HEK293 (cell line): ENCODE data around the gene EVI5L.

Experiments
- CTCF ChIA-PET: fragments of 350-600 bp; formaldehyde crosslinking; extraction: SDS; loops from one replicate; lab custom pipeline; 2021; ENCODE audit warnings: antibody characterized with exemption; lab: Yijun Ruan, JAX
- POLR2A ChIA-PET: fragments of 300-600 bp; formaldehyde crosslinking; extraction: SDS; loops from one replicate; lab custom pipeline; 2020; ENCODE audit warnings: antibody characterized with exemption, inconsistent platforms; lab: Yijun Ruan, JAX
- H3K27ac ChIP-seq: fragments of 200-500 bp; sonication (Bioruptor generic); 2 replicates; pipeline ENCODE4 v1.5.1; 2014; ENCODE audit warnings: low read depth, low read length, control low read depth, inconsistent platforms; ENCODE audit errors: extremely low read depth
- H3K36me3 ChIP-seq, 2 experiments: fragments of 200-500 bp in 1 of 2; sonication (Bioruptor generic) in 1 of 2; 1 replicate in 1 of 2; 2 replicates in 1 of 2; pipeline ENCODE4 v1.5.1; 2014 to 2017; ENCODE audit warnings: inconsistent platforms in 2 of 2, low read length in 2 of 2; ENCODE audit not compliant: control insufficient read depth in 2 of 2, insufficient read depth in 1 of 2
- H3K4me1 ChIP-seq: fragments of 200-500 bp; sonication (Bioruptor generic); 2 replicates; pipeline ENCODE4 v1.5.1; 2014; ENCODE audit warnings: mild to moderate bottlenecking, low read length, inconsistent platforms; ENCODE audit not compliant: control insufficient read depth, insufficient read depth
- H3K4me3 ChIP-seq: 2 replicates; pipeline ENCODE4 v1.5.1; 2011; ENCODE audit warnings: low read depth, mild to moderate bottlenecking, control low read depth, low read length, moderate library complexity
- H3K9me3 ChIP-seq: fragments of 200-500 bp; sonication (Bioruptor generic); 2 replicates; pipeline ENCODE4 v1.5.1; 2014; ENCODE audit warnings: low read depth, low read length, inconsistent platforms; ENCODE audit not compliant: control insufficient read depth, insufficient read depth
- BCL11A ChIP-seq: fragments of 450-650 bp; formaldehyde crosslinking; IDR thresholded peaks from 2 replicates; pipeline ENCODE4 v1.5.1; 2016; ENCODE audit warnings: low read depth, missing biosample characterization, missing genetic modification characterization
- KLF9 ChIP-seq: fragments of 450-650 bp; formaldehyde crosslinking; IDR thresholded peaks from 2 replicates; pipeline ENCODE4 v1.5.1; 2016; ENCODE audit warnings: missing biosample characterization, missing genetic modification characterization, low read depth
- PRDM2 ChIP-seq: fragments of 450-650 bp; formaldehyde crosslinking; IDR thresholded peaks from 2 replicates; pipeline ENCODE4 v1.5.1; 2016; ENCODE audit warnings: missing biosample characterization, missing genetic modification characterization, borderline replicate concordance
- SCRT2 ChIP-seq: fragments of 450-650 bp; formaldehyde crosslinking; IDR thresholded peaks from 2 replicates; pipeline ENCODE4 v1.5.1; 2016; ENCODE audit warnings: missing biosample characterization, missing genetic modification characterization
- TSHZ1 ChIP-seq: fragments of 450-650 bp; formaldehyde crosslinking; IDR thresholded peaks from 2 replicates; pipeline ENCODE4 v1.5.1; 2016; ENCODE audit warnings: missing biosample characterization, missing genetic modification characterization, borderline replicate concordance
- ZEB2 ChIP-seq: fragments of 450-650 bp; formaldehyde crosslinking; IDR thresholded peaks from 2 replicates; pipeline ENCODE4 v1.5.1; 2016; ENCODE audit warnings: missing biosample characterization, missing genetic modification characterization
- ZFP69B ChIP-seq: fragments of 450-650 bp; formaldehyde crosslinking; IDR thresholded peaks from 2 replicates; pipeline ENCODE4 v1.5.1; 2016; ENCODE audit warnings: missing biosample characterization, missing genetic modification characterization
- ZNF175 ChIP-seq: fragments of 450-650 bp; formaldehyde crosslinking; IDR thresholded peaks from 2 replicates; pipeline ENCODE4 v1.5.1; 2016; ENCODE audit warnings: missing biosample characterization, missing genetic modification characterization
- ZNF37A ChIP-seq: fragments of 450-650 bp; IDR thresholded peaks from 2 replicates; pipeline ENCODE4 v1.5.1; 2018; ENCODE audit warnings: missing biosample characterization, missing genetic modification characterization
- ZNF423 ChIP-seq: fragments of 450-650 bp; formaldehyde crosslinking; IDR thresholded peaks from 2 replicates; pipeline ENCODE4 v1.5.1; 2016; ENCODE audit warnings: missing biosample characterization, missing genetic modification characterization
- ZNF548 ChIP-seq: fragments of 450-650 bp; formaldehyde crosslinking; IDR thresholded peaks from 2 replicates; pipeline ENCODE4 v1.5.1; 2016; ENCODE audit warnings: missing biosample characterization, missing genetic modification characterization
- ZNF654 ChIP-seq: fragments of 450-650 bp; formaldehyde crosslinking; IDR thresholded peaks from 2 replicates; pipeline ENCODE4 v1.5.1; 2016; ENCODE audit warnings: low read depth, missing biosample characterization, missing genetic modification characterization
- ZNF658 ChIP-seq: fragments of 450-650 bp; formaldehyde crosslinking; IDR thresholded peaks from 2 replicates; pipeline ENCODE4; 2016; ENCODE audit warnings: missing biosample characterization, missing genetic modification characterization
- ZSCAN30 ChIP-seq: fragments of 450-650 bp; IDR thresholded peaks from 2 replicates; pipeline ENCODE4 v1.5.1; 2018; ENCODE audit warnings: missing biosample characterization, mild to moderate bottlenecking, missing genetic modification characterization, moderate library complexity
- TF ChIP-seq, protein P1 (sequence below): fragments of 450-650 bp; formaldehyde crosslinking; IDR thresholded peaks from 2 replicates; pipeline ENCODE4 v1.5.1; 2016; ENCODE audit warnings: missing biosample characterization, missing genetic modification characterization
- TF ChIP-seq, protein P2 (sequence below): fragments of 450-650 bp; formaldehyde crosslinking; IDR thresholded peaks from 2 replicates; pipeline ENCODE4 v1.5.1; 2016; ENCODE audit warnings: missing biosample characterization, missing genetic modification characterization
- TF ChIP-seq, protein P3 (sequence below): fragments of 450-650 bp; formaldehyde crosslinking; IDR thresholded peaks from 2 replicates; pipeline ENCODE4 v1.5.1; 2016; ENCODE audit warnings: missing biosample characterization, missing genetic modification characterization
- TF ChIP-seq, protein P4 (sequence below): fragments of 450-650 bp; formaldehyde crosslinking; IDR thresholded peaks from 2 replicates; pipeline ENCODE4 v1.5.1; 2017; ENCODE audit warnings: missing biosample characterization, missing genetic modification characterization

Gene EVI5L

DNA sequence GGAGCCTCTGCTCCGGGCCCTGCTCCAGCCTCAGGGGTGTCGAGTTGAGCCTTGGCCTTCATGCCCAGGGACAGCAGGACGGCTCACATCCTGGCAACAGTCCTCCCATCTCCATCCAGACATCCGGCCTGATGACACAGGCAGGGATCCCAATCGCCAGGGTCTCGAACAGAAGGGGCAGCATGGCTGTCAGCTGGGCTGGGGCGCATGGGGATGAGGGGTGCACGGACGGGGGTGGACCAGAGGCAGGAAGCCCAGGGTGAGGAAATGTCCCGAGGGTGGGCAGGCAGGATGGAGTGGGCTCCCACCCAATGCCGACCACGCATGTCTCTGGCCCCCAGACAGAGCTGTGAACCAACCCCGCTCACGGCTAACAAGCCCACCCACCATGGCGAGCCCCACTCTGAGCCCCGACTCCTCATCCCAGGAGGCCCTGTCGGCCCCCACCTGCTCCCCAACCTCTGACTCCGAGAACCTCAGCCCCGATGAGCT lies 16.2 kb downstream of the EVI5L start:
- H3K4me3 ChIP-seq: no peak overlapping the region
- ChIA-PET POLR2A (no interaction called here), CTCF (interaction anchor here (0.6 to 1.0 kb wide), 3 partner anchors 13 to 39 kb away, joined by 3 to 5 read pairs (median 4); no protein-coding TSS in a partner anchor)
- no peaks in the 10 kb centered on the region; a peak in 1 of 3 replicates for H3K36me3 ChIP-seq
- TF ChIP-seq, protein P1, sequence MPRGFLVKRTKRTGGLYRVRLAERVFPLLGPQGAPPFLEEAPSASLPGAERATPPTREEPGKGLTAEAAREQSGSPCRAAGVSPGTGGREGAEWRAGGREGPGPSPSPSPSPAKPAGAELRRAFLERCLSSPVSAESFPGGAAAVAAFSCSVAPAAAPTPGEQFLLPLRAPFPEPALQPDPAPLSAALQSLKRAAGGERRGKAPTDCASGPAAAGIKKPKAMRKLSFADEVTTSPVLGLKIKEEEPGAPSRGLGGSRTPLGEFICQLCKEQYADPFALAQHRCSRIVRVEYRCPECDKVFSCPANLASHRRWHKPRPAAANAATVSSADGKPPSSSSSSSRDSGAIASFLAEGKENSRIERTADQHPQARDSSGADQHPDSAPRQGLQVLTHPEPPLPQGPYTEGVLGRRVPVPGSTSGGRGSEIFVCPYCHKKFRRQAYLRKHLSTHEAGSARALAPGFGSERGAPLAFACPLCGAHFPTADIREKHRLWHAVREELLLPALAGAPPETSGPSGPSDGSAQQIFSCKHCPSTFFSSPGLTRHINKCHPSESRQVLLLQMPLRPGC: no peak
- TF ChIP-seq SCRT2 (tag by site-specific recombination) (no peak), ZNF654 (no peak), ZNF658 (tag by site-specific recombination) (no peak), ZNF37A (no peak), ZFP69B (tag by site-specific recombination) (no peak), PRDM2 (tag by site-specific recombination) (no peak), ZNF175 (no peak), BCL11A (tag by site-specific recombination) (no peak), KLF9 (tag by site-specific recombination) (no peak), ZNF423 (tag by site-specific recombination) (no peak), ZSCAN30 (tag by site-specific recombination) (no peak), ZEB2 (tag by site-specific recombination) (no peak), ZNF548 (tag by site-specific recombination) (no peak), TSHZ1 (no peak)
- TF ChIP-seq, protein P2, sequence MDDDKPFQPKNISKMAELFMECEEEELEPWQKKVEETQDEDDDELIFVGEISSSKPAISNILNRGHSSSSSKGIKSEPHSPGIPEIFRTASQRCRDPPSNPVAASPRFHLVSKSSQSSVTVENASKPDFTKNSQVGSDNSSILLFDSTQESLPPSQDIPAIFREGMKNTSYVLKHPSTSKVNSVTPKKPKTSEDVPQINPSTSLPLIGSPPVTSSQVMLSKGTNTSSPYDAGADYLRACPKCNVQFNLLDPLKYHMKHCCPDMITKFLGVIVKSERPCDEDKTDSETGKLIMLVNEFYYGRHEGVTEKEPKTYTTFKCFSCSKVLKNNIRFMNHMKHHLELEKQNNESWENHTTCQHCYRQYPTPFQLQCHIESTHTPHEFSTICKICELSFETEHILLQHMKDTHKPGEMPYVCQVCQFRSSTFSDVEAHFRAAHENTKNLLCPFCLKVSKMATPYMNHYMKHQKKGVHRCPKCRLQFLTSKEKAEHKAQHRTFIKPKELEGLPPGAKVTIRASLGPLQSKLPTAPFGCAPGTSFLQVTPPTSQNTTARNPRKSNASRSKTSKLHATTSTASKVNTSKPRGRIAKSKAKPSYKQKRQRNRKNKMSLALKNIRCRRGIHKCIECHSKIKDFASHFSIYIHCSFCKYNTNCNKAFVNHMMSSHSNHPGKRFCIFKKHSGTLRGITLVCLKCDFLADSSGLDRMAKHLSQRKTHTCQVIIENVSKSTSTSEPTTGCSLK: no peak
- TF ChIP-seq, protein P3, sequence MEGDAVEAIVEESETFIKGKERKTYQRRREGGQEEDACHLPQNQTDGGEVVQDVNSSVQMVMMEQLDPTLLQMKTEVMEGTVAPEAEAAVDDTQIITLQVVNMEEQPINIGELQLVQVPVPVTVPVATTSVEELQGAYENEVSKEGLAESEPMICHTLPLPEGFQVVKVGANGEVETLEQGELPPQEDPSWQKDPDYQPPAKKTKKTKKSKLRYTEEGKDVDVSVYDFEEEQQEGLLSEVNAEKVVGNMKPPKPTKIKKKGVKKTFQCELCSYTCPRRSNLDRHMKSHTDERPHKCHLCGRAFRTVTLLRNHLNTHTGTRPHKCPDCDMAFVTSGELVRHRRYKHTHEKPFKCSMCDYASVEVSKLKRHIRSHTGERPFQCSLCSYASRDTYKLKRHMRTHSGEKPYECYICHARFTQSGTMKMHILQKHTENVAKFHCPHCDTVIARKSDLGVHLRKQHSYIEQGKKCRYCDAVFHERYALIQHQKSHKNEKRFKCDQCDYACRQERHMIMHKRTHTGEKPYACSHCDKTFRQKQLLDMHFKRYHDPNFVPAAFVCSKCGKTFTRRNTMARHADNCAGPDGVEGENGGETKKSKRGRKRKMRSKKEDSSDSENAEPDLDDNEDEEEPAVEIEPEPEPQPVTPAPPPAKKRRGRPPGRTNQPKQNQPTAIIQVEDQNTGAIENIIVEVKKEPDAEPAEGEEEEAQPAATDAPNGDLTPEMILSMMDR (tag by site-specific recombination): no peak
- TF ChIP-seq, protein P4, sequence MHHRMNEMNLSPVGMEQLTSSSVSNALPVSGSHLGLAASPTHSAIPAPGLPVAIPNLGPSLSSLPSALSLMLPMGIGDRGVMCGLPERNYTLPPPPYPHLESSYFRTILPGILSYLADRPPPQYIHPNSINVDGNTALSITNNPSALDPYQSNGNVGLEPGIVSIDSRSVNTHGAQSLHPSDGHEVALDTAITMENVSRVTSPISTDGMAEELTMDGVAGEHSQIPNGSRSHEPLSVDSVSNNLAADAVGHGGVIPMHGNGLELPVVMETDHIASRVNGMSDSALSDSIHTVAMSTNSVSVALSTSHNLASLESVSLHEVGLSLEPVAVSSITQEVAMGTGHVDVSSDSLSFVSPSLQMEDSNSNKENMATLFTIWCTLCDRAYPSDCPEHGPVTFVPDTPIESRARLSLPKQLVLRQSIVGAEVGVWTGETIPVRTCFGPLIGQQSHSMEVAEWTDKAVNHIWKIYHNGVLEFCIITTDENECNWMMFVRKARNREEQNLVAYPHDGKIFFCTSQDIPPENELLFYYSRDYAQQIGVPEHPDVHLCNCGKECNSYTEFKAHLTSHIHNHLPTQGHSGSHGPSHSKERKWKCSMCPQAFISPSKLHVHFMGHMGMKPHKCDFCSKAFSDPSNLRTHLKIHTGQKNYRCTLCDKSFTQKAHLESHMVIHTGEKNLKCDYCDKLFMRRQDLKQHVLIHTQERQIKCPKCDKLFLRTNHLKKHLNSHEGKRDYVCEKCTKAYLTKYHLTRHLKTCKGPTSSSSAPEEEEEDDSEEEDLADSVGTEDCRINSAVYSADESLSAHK (tag by site-specific recombination): no peak
- H3K27ac ChIP-seq: no peak overlapping the region
- no peaks in the 10 kb centered on the region for H3K4me1 ChIP-seq
- H3K9me3 ChIP-seq: no peaks in the 10 kb centered on the region
